Natural killer cell treated with Interleukin-12 subunit alpha and Interleukin-12 subunit beta and Interleukin-15 and Interleukin-18, amount 100 ng/mL, for 72 hours (primary cell): Measurements from ENCODE around the gene SCN8A. TPM values are rescaled to one million over a fixed set of nuclear protein-coding genes. Genes with fewer than 3 reads are reported as not detected.
A peak's percentile ranks its signal among the peaks of the same experiment; 100 is the strongest.
"Not testable (repeated sequence)": the region's sequence is repeated elsewhere in the genome, so short reads cannot be mapped to it uniquely, and the experiment has no call there.

Experiments used
- ATAC-seq, 2 donors: fragments of 150-1000 bp; cut with Tn5 transposase in 1 of 2; sonication (Bioruptor Pico), chemical (Tn5 transposase) in 1 of 2; 2 replicates each; pipeline ENCODE4 v1.10.0; 2021
- DNase-seq: peaks from one replicate; pipeline ENCODE4 v3.0.0; 2022; ENCODE audit warnings: low spot score
- H3K27ac Mint-ChIP-seq, 2 donors: 1 replicate in 1 of 2; 2 replicates in 1 of 2; pipeline ENCODE4 v1.8.0; 2022; ENCODE audit warnings: mixed read lengths in 2 of 2, mild to moderate bottlenecking in 1 of 2, moderate library complexity in 1 of 2
- H3K27me3 Mint-ChIP-seq, 2 donors: 1 replicate in 1 of 2; 2 replicates in 1 of 2; pipeline ENCODE4 v1.8.0; 2022; ENCODE audit warnings: mixed read lengths in 2 of 2
- H3K36me3 Mint-ChIP-seq: one replicate; pipeline ENCODE4 v1.8.0; 2022; ENCODE audit warnings: mixed read lengths
- H3K4me1 Mint-ChIP-seq, 2 donors: 1 replicate in 1 of 2; 2 replicates in 1 of 2; pipeline ENCODE4 v1.8.0; 2022; ENCODE audit warnings: low read depth in 2 of 2, mixed read lengths in 2 of 2, mild to moderate bottlenecking in 1 of 2
- H3K4me3 Mint-ChIP-seq: one replicate; pipeline ENCODE4 v1.8.0; 2022; ENCODE audit warnings: mixed read lengths
- H3K9me3 Mint-ChIP-seq: 2 replicates; pipeline ENCODE4 v1.8.0; 2022; ENCODE audit warnings: mixed read lengths
- total RNA-seq, 2 donors: library from RNA; stranded (reverse); gene quantifications; one replicate each; pipeline ENCODE4 v1.2.3, GENCODE V29; 2022

SCN8A gene
- total RNA-seq, 2 donors from 2014 or later, result 0.50 to 1.5 TPM

GRCh38 chr12:51785906-51786305 lies 194.9 kb downstream of the SCN8A start:
- no peak overlapping the region for H3K27ac Mint-ChIP-seq
- DNase-seq (no peak), ATAC-seq (no peak)
- peaks cover 0 to under 1% of the 10 kb centered on the region in 2 donors for H3K27me3 Mint-ChIP-seq
- H3K4me1 Mint-ChIP-seq, result no peaks in the 10 kb centered on the region
- no peaks in the 10 kb centered on the region for H3K9me3 Mint-ChIP-seq
- no peak overlapping the region for H3K4me3 Mint-ChIP-seq
- no peaks in the 10 kb centered on the region for H3K36me3 Mint-ChIP-seq

GRCh38 chr12:51788876-51789275 lies 197.8 kb downstream of the SCN8A start:
- ATAC-seq (no peak), DNase-seq (no peak)
- no peaks in the 10 kb centered on the region for H3K36me3 Mint-ChIP-seq
- no peaks in the 10 kb centered on the region for H3K9me3 Mint-ChIP-seq
- peaks cover 0 to 2% of the 10 kb centered on the region in 2 donors for H3K27me3 Mint-ChIP-seq
- H3K27ac Mint-ChIP-seq, result no peak overlapping the region
- no peak overlapping the region for H3K4me3 Mint-ChIP-seq
- no peaks in the 10 kb centered on the region for H3K4me1 Mint-ChIP-seq

- Mint-ChIP-seq H3K4me3 (no peak overlapping the region), H3K27ac (no peak overlapping the region), H3K36me3 (no peaks in the 10 kb centered on the region), H3K4me1 (no peaks in the 10 kb centered on the region), H3K27me3 (peaks cover 0 to 2% of the 10 kb centered on the region in 2 donors), H3K9me3 (no peaks in the 10 kb centered on the region)
- DNase-seq (no peak), ATAC-seq (no peak)
These were observed 201.4 kb downstream of the SCN8A start for GRCh38 chr12:51792417-51792816.

- Mint-ChIP-seq H3K27me3 (peaks cover 0 to 2% of the 10 kb centered on the region in 2 donors), H3K4me1 (no peaks in the 10 kb centered on the region), H3K36me3 (no peaks in the 10 kb centered on the region), H3K27ac (no peak overlapping the region), H3K9me3 (no peaks in the 10 kb centered on the region), H3K4me3 (no peak overlapping the region)
- DNase-seq, result no peak
- no peak for ATAC-seq
These were observed 202.2 kb downstream of the SCN8A start for GRCh38 chr12:51793201-51793600.

- Mint-ChIP-seq H3K4me1 (no peaks in the 10 kb centered on the region), H3K4me3 (no peak overlapping the region), H3K9me3 (no peaks in the 10 kb centered on the region), H3K27ac (no peak overlapping the region), H3K36me3 (no peaks in the 10 kb centered on the region), H3K27me3 (peaks cover 0 to 2% of the 10 kb centered on the region in 2 donors)
- DNase-seq (no peak), ATAC-seq (no peak)
These were observed 206.3 kb downstream of the SCN8A start for GRCh38 chr12:51797301-51797700.

- not testable (repeated sequence) for H3K27me3 Mint-ChIP-seq, H3K36me3 Mint-ChIP-seq, ATAC-seq, H3K4me1 Mint-ChIP-seq, H3K4me3 Mint-ChIP-seq, H3K27ac Mint-ChIP-seq, DNase-seq, H3K9me3 Mint-ChIP-seq
These were observed 207.0 kb downstream of the SCN8A start for GRCh38 chr12:51798051-51798450.

GRCh38 chr12:51798501-51798900 lies 207.5 kb downstream of the SCN8A start:
- no peak overlapping the region for H3K27ac Mint-ChIP-seq
- H3K36me3 Mint-ChIP-seq, result no peaks in the 10 kb centered on the region
- no peak for DNase-seq
- no peak overlapping the region for H3K4me3 Mint-ChIP-seq
- no peaks in the 10 kb centered on the region for H3K4me1 Mint-ChIP-seq
- ATAC-seq, result no peak
- H3K27me3 Mint-ChIP-seq, result no peaks in the 10 kb centered on the region
- H3K9me3 Mint-ChIP-seq, result no peaks in the 10 kb centered on the region

GRCh38 chr12:51801027-51801426 lies 210.0 kb downstream of the SCN8A start:
- no peak for DNase-seq
- H3K27me3 Mint-ChIP-seq, result no peaks in the 10 kb centered on the region
- H3K4me1 Mint-ChIP-seq, result no peaks in the 10 kb centered on the region
- H3K4me3 Mint-ChIP-seq, result no peak overlapping the region
- H3K27ac Mint-ChIP-seq, result no peak overlapping the region
- no peaks in the 10 kb centered on the region for H3K9me3 Mint-ChIP-seq
- ATAC-seq, result no peak
- no peaks in the 10 kb centered on the region for H3K36me3 Mint-ChIP-seq

- Mint-ChIP-seq H3K4me1 (no peaks in the 10 kb centered on the region), H3K27ac (no peak overlapping the region), H3K36me3 (no peaks in the 10 kb centered on the region), H3K27me3 (peaks cover 10% of the 10 kb centered on the region in 2 donors), H3K9me3 (no peaks in the 10 kb centered on the region), H3K4me3 (no peak overlapping the region)
- DNase-seq, result no peak
- peak in 1 of 2 donors; percentile 32 for ATAC-seq
These were observed 215.9 kb downstream of the SCN8A start for GRCh38 chr12:51806896-51807295.

GRCh38 chr12:51809193-51809592 lies 218.2 kb downstream of the SCN8A start:
- no peak overlapping the region for H3K27ac Mint-ChIP-seq
- no peaks in the 10 kb centered on the region for H3K4me1 Mint-ChIP-seq
- H3K9me3 Mint-ChIP-seq, result no peaks in the 10 kb centered on the region
- ATAC-seq (no peak), DNase-seq (no peak)
- H3K4me3 Mint-ChIP-seq, result no peak overlapping the region
- H3K36me3 Mint-ChIP-seq, result no peaks in the 10 kb centered on the region
- peaks cover 10% of the 10 kb centered on the region in 2 donors for H3K27me3 Mint-ChIP-seq

- H3K27me3 Mint-ChIP-seq, result peaks cover 7 to 8% of the 10 kb centered on the region in 2 donors
- ATAC-seq (no peak), DNase-seq (no peak)
- no peaks in the 10 kb centered on the region for H3K9me3 Mint-ChIP-seq
- H3K36me3 Mint-ChIP-seq, result no peaks in the 10 kb centered on the region
- no peak overlapping the region for H3K4me3 Mint-ChIP-seq
- peak overlapping the region in 1 of 2 donors; percentile 41 for H3K27ac Mint-ChIP-seq
- H3K4me1 Mint-ChIP-seq, result peaks cover 9 to 10% of the 10 kb centered on the region in 2 donors
These were observed 220.5 kb downstream of the SCN8A start for GRCh38 chr12:51811203-51812202.

- peak overlapping the region; percentile 48 for H3K4me3 Mint-ChIP-seq
- no peak overlapping the region for H3K27ac Mint-ChIP-seq
- ATAC-seq (no peak), DNase-seq (no peak)
- peaks cover 9 to 10% of the 10 kb centered on the region in 2 donors for H3K4me1 Mint-ChIP-seq
- H3K27me3 Mint-ChIP-seq, result peaks cover 0 to 6% of the 10 kb centered on the region in 2 donors
- H3K9me3 Mint-ChIP-seq, result no peaks in the 10 kb centered on the region
- no peaks in the 10 kb centered on the region for H3K36me3 Mint-ChIP-seq
These were observed 221.8 kb downstream of the SCN8A start for GRCh38 chr12:51812871-51813270.

GRCh38 chr12:51813931-51814310 lies 222.9 kb downstream of the SCN8A start:
- ATAC-seq (no peak), DNase-seq (no peak)
- no peak overlapping the region for H3K27ac Mint-ChIP-seq
- no peaks in the 10 kb centered on the region for H3K36me3 Mint-ChIP-seq
- H3K9me3 Mint-ChIP-seq, result no peaks in the 10 kb centered on the region
- H3K27me3 Mint-ChIP-seq, result peaks cover 0 to 4% of the 10 kb centered on the region in 2 donors
- H3K4me1 Mint-ChIP-seq, result peaks cover 9 to 10% of the 10 kb centered on the region in 2 donors
- H3K4me3 Mint-ChIP-seq, result peak overlapping the region; percentile 27

- Mint-ChIP-seq H3K36me3 (no peaks in the 10 kb centered on the region), H3K4me3 (peak overlapping the region; percentile 74), H3K27ac (peak overlapping the region; percentile 67 to 74), H3K4me1 (peaks cover 9 to 10% of the 10 kb centered on the region in 2 donors), H3K27me3 (peaks cover 0 to 2% of the 10 kb centered on the region in 2 donors), H3K9me3 (no peaks in the 10 kb centered on the region)
- DNase-seq (peak; percentile 85), ATAC-seq (peak; percentile 95 to 96)
These were observed 223.5 kb downstream of the SCN8A start for GRCh38 chr12:51814311-51815088.
